Measurements from ENCODE around the gene GJD3.

Gene GJD3

GRCh38 chr17:40317880-40318829 is 46.4 kb downstream of the GJD3 start:
- TF ChIP-seq POLR2A (IDR thresholded peaks at IDR 0.05; ENCODE audit: low read depth, low read length) (peak; percentile 60; the same call in 1 of the 2 replicates), TAF1 (IDR thresholded peaks at IDR 0.05; ENCODE audit: borderline replicate concordance, low read depth, low read length) (0 out of 2 replicates have a peak, but pooled peaks have one; percentile 29), POLR2AphosphoS5 (IDR thresholded peaks at IDR 0.05; ENCODE audit: low read depth, low read length) (no peak)
- FAIRE-seq (peak; percentile 98), DNase-seq (ENCODE audit: insufficient read length) (peak; percentile 98)

DNA sequence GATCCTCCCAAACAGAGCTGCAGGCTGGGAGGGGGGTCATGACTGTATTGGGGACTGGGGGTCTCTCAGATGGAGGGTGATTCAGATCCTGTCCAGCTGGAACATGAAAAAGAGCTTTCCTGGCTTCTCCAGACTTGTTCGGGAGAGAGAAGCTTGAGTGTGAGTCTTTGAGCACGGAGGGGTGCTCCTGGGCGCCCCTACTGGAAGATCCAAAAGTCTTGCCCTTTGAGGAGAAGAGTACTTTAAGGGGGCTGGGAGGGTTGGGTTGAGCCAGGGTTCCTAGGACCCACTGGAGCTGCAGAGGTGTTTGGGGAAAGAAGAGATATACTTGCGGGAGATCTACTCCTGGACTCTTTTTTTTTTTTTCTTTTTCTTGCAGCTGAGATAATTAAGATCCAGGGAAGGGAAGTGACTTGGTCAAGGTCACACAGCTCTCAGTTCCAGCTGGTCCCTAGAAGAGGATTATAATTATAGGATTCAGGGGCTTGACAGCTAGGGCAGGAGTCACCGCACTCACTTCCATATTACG is 47.1 kb downstream of the GJD3 start:
- TF ChIP-seq TAF1 (IDR thresholded peaks at IDR 0.05; ENCODE audit: borderline replicate concordance, low read depth, low read length) (no peak), POLR2A (IDR thresholded peaks at IDR 0.05; ENCODE audit: low read depth, low read length) (no peak), POLR2AphosphoS5 (IDR thresholded peaks at IDR 0.05; ENCODE audit: low read depth, low read length) (no peak)
- FAIRE-seq (no peak), DNase-seq (ENCODE audit: insufficient read length) (no peak)

DNA sequence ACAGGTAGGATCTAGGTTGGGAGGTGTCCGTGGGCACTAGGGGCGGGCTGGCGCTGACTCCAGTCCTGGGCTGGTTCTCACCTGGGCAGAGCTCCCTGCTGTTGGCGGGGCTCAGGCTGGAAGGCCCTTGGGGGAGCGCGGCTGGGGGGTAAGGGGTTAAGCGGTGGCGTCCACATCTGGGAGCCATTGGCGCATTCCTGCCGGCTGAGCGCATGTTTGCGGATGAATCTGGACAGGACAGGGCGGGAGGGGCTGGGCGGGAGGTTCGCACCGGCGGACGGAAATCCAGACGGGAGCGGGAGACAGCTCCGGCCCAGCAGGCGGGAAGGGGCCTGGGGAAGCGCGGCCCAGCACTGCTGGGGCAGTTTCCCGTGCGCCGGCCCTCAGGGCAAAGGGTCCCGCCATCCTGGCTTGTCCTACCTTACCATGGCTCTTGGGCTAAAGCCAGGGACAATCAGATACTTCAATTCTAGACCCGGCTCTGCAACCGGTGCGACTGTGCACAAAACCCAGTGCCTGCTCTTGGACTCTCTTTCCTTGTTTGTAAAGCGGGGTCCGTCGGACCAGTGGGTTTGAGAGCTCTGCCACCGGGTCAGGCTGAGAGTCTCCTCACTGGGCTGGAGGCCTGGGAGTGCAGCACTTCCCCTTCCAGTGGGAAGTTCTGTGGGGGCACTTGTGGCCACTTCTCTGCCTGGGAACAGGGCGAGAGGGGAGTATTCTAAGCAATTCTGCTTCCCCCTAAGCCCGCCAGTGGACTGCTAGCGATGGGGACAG is 47.8 kb downstream of the GJD3 start:
- FAIRE-seq (no peak), DNase-seq (ENCODE audit: insufficient read length) (no peak)
- TF ChIP-seq POLR2A (IDR thresholded peaks at IDR 0.05; ENCODE audit: low read depth, low read length) (no peak), POLR2AphosphoS5 (IDR thresholded peaks at IDR 0.05; ENCODE audit: low read depth, low read length) (no peak), TAF1 (IDR thresholded peaks at IDR 0.05; ENCODE audit: borderline replicate concordance, low read depth, low read length) (no peak)

- FAIRE-seq (no peak), DNase-seq (ENCODE audit: insufficient read length) (no peak)
- TF ChIP-seq POLR2A (IDR thresholded peaks at IDR 0.05; ENCODE audit: low read depth, low read length), result no peak
- TF ChIP-seq POLR2AphosphoS5 (IDR thresholded peaks at IDR 0.05; ENCODE audit: low read depth, low read length), result no peak
- TF ChIP-seq TAF1 (IDR thresholded peaks at IDR 0.05; ENCODE audit: borderline replicate concordance, low read depth, low read length), result no peak
Measured at GRCh38 chr17:40315678-40316570, 48.6 kb downstream of the GJD3 start.

- TF ChIP-seq POLR2AphosphoS5 (IDR thresholded peaks at IDR 0.05; ENCODE audit: low read depth, low read length) (no peak), POLR2A (IDR thresholded peaks at IDR 0.05; ENCODE audit: low read depth, low read length) (no peak), TAF1 (IDR thresholded peaks at IDR 0.05; ENCODE audit: borderline replicate concordance, low read depth, low read length) (no peak)
- no peak for FAIRE-seq
- no peak for DNase-seq (ENCODE audit: insufficient read length)
Measured at GRCh38 chr17:40315206-40315605, 49.3 kb downstream of the GJD3 start.

GRCh38 chr17:40314584-40314956 is 50.0 kb downstream of the GJD3 start:
- no peak for DNase-seq (ENCODE audit: insufficient read length)
- peak; percentile 46 for FAIRE-seq
- TF ChIP-seq POLR2A (IDR thresholded peaks at IDR 0.05; ENCODE audit: low read depth, low read length), result no peak
- TF ChIP-seq POLR2AphosphoS5 (IDR thresholded peaks at IDR 0.05; ENCODE audit: low read depth, low read length), result no peak
- TF ChIP-seq TAF1 (IDR thresholded peaks at IDR 0.05; ENCODE audit: borderline replicate concordance, low read depth, low read length), result no peak

DNA sequence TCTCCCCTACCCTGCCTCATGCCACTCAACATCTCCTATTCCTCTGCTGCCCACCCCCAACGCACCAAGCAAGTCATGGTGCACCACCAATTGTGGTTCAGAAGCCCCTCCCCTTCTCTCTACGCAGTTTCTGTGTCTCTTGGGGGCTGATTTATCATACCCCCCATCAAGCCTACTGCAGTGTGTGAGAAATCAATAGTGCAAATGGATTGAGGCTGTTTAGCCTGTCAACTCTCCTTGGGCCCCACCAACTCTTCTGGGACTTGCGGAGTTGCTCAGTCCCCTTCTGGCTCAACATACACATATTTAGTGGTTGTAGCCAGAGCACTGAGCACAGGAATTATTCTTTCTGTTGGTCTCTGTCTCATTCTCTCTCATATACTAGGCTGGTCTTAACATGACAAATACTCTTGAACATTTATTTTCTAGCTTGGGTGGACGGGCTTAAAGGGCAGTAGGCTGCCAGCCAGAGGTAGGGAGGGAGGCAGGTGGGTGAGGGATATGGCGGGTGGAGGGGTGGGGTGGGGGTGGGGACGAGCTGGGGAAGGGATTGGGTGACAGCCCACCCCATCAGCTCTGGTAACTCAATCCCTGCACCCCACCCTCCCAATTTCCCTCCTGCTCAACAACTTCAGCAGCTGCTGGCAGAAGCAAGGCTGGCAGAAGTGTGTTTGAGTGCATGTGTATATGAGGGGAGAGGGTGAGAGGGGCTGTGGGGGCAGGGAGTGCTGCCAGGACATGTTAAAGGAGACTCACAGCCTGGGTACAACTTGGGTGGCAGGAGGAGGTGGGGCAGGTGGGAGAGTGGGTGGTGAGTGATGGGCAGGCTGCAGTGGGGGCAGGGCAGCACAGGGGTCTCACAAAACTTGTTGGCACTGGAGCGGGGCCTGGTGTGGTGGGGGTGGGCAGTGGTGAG is 50.6 kb downstream of the GJD3 start:
- FAIRE-seq (no peak), DNase-seq (ENCODE audit: insufficient read length) (no peak)
- TF ChIP-seq POLR2AphosphoS5 (IDR thresholded peaks at IDR 0.05; ENCODE audit: low read depth, low read length), result no peak
- no peak for TF ChIP-seq POLR2A (IDR thresholded peaks at IDR 0.05; ENCODE audit: low read depth, low read length)
- TF ChIP-seq TAF1 (IDR thresholded peaks at IDR 0.05; ENCODE audit: borderline replicate concordance, low read depth, low read length), result no peak
